Measurements from ENCODE around the gene TMEM30A. TPM values are rescaled to one million over a fixed set of nuclear protein-coding genes. Genes with fewer than 3 reads are reported as not detected.

Gene TMEM30A
- polyA plus RNA-seq, 1 experiment: 75.0 TPM

DNA sequence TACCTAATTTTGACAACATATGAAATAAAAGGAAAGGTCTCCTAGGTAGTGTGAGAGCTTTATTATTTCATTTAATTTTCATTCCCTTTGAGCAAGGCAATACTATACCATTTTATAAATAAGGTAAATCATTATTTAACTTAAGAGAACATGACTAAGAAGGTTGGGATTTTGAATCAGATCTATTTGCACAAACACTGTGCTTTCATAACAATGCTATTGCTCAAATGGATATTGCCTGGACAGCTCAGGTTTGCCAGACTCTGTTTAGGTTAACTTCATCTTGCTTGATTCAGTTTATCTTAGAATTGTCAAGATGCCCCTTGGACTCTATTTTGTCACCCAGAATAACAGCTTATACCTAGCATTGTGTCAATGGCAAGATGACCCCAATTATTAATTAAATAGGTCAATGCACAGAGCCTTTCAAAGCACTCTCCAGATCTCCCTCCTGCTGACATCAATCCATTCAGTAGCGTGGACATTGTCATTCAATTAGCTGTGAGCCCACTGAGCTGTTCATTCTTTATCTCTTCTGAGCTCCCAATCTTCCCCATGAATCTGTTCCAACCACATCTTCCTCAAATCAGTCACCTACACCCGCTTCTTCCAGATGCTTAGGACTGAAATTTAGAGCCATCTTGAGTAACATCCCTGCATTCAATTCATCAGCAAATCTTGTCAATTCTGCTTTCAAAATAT, 42.1 kb upstream of the TMEM30A start:
- Histone ChIP-seq H3K27me3 (ENCODE audit: control insufficient read depth, insufficient read depth, low read length) (no peaks in the 10 kb centered on the region), H3K4me3 (ENCODE audit: low read depth, low read length) (no peak overlapping the region), H3K27ac (ENCODE audit: low read depth, low read length) (no peak overlapping the region), H3K9me3 (ENCODE audit: control insufficient read depth, insufficient read depth, low read length) (no peaks in the 10 kb centered on the region)
- CTCF ChIA-PET: interaction anchor here (0.7 to 1.0 kb wide), 2 partner anchors 60 to 200 kb away, joined by 3 to 4 read pairs; no protein-coding TSS in a partner anchor
- peak; percentile 39 for DNase-seq (ENCODE audit: low read depth, low spot score)
- no peak for TF ChIP-seq CTCF (IDR thresholded peaks at IDR 0.05; ENCODE audit: low read depth, low read length)
- POLR2A ChIA-PET: interaction anchor here (0.7 to 1.3 kb wide), 3 partner anchors 9 to 275 kb away, joined by 3 to 4 read pairs (median 3); partner anchors contain the start of gene SENP6

- Histone ChIP-seq H3K27me3 (ENCODE audit: control insufficient read depth, insufficient read depth, low read length) (no peaks in the 10 kb centered on the region), H3K9me3 (ENCODE audit: control insufficient read depth, insufficient read depth, low read length) (no peaks in the 10 kb centered on the region), H3K27ac (ENCODE audit: low read depth, low read length) (no peak overlapping the region), H3K4me3 (ENCODE audit: low read depth, low read length) (no peak overlapping the region)
- no peak for TF ChIP-seq CTCF (IDR thresholded peaks at IDR 0.05; ENCODE audit: low read depth, low read length)
- ChIA-PET POLR2A (no interaction called here), CTCF (interaction anchor here (1.0 to 1.5 kb wide), 2 partner anchors 22 to 208 kb away, joined by 3 to 4 read pairs; no protein-coding TSS in a partner anchor)
- no peak for DNase-seq (ENCODE audit: low read depth, low spot score)
These were observed 34.3 kb upstream of the TMEM30A start for GRCh38 chr6:75318900-75319299.

DNA sequence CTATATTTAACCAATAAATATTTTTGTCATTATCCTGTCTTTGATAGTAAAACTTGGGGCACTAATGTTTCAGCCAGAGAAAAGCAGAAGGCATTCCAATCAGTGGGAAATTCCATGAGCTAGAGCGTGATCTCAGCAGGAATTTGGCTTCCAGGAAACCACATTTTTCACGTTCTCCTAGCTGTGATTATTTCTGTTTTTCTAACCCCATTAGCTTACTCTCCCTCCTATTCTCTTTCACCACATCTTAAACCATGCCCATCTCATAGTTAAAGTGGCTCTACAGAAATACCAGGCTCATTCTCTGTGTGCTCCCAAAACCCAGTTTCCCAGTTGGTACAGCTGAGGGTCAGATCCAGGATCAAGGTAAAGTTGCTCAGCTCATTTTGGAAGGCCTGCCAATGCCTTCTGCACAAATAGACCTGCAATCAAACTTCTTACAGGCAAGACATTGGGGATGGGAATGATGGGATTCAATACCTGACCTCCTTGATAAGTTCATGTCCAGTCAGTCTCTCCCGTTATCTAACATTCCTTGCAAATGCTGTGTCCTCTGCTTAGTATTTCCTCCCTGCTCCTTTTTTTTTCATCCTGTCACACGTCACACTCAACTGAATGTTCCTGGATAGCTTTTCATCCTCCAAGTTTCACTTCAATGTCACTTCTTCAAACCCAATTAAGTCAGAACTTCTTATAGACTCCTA, 33.1 kb upstream of the TMEM30A start:
- TF ChIP-seq CTCF (IDR thresholded peaks at IDR 0.05; ENCODE audit: low read depth, low read length): no peak
- Histone ChIP-seq H3K4me3 (ENCODE audit: low read depth, low read length) (no peak overlapping the region), H3K9me3 (ENCODE audit: control insufficient read depth, insufficient read depth, low read length) (no peaks in the 10 kb centered on the region), H3K27ac (ENCODE audit: low read depth, low read length) (no peak overlapping the region), H3K27me3 (ENCODE audit: control insufficient read depth, insufficient read depth, low read length) (no peaks in the 10 kb centered on the region)
- POLR2A ChIA-PET: interaction anchor here (0.9 to 1.1 kb wide), 3 partner anchors 8 to 42 kb away, joined by 3 to 12 read pairs (median 6); no protein-coding TSS in a partner anchor
- DNase-seq (ENCODE audit: low read depth, low spot score): no peak
- CTCF ChIA-PET: interaction anchor here (0.9 to 1.5 kb wide), 4 partner anchors 20 to 209 kb away, joined by 3 to 8 read pairs (median 4); no protein-coding TSS in a partner anchor

GRCh38 chr6:75315978-75316377, 31.4 kb upstream of the TMEM30A start:
- DNase-seq (ENCODE audit: low read depth, low spot score): no peak
- Histone ChIP-seq H3K27ac (ENCODE audit: low read depth, low read length) (no peak overlapping the region), H3K9me3 (ENCODE audit: control insufficient read depth, insufficient read depth, low read length) (no peaks in the 10 kb centered on the region), H3K27me3 (ENCODE audit: control insufficient read depth, insufficient read depth, low read length) (no peaks in the 10 kb centered on the region), H3K4me3 (ENCODE audit: low read depth, low read length) (no peak overlapping the region)
- ChIA-PET POLR2A (no interaction called here), CTCF (no interaction called here)
- TF ChIP-seq CTCF (IDR thresholded peaks at IDR 0.05; ENCODE audit: low read depth, low read length): no peak
